Measurements from ENCODE around the gene CMTM3. TPM values are rescaled to one million over a fixed set of nuclear protein-coding genes. Genes with fewer than 3 reads are reported as not detected.
A peak's percentile ranks its signal among the peaks of the same experiment; 100 is the strongest.

The CMTM3 gene
- total and polyA plus RNA-seq, 7 experiments from 2014 or later: 52.0 to 138 (median 64.6) TPM

- H3K36me3 ChIP-seq (ENCODE audit: control insufficient read depth in 2 of 3, insufficient read depth in 3 of 3, low read length in 3 of 3): peaks cover 0 to 3% (median 0%) of the 10 kb centered on the region in 3 experiments
- CTCF ChIA-PET: interaction anchor here (1.0 to 1.6 kb wide), 4 partner anchors 9 to 151 kb away, joined by 3 to 5 read pairs (median 4); no protein-coding TSS in a partner anchor
- H3K36me3 Mint-ChIP-seq: peaks cover 0 to 20% (median 5%) of the 10 kb centered on the region in 5 donors
- ATAC-seq (no peak), DNase-seq (no peak)
- H3K27ac Mint-ChIP-seq: peak overlapping the region in 2 of 9 donors; percentile 28 to 68
- H3K27ac ChIP-seq (ENCODE audit: low read depth, low read length): no peak overlapping the region
- peaks cover 0 to 3% (median 0%) of the 10 kb centered on the region in 5 donors for H3K27me3 Mint-ChIP-seq
- H3K4me1 Mint-ChIP-seq: peaks cover 33 to 58% (median 55%) of the 10 kb centered on the region in 7 donors
- POLR2A ChIA-PET: interaction anchor here (0.6 to 0.7 kb wide), 2 partner anchors 11 to 13 kb away, joined by 3 to 4 read pairs; no protein-coding TSS in a partner anchor
- H3K4me3 ChIP-seq (ENCODE audit: low read length): no peak overlapping the region
- H3K4me1 ChIP-seq (ENCODE audit: control insufficient read depth in 2 of 2, insufficient read depth in 2 of 2, low read length in 2 of 2): peaks cover 19 to 31% of the 10 kb centered on the region in 2 donors
- peaks cover 0 to 14% (median 4%) of the 10 kb centered on the region in 11 donors for H3K9me3 Mint-ChIP-seq
- H3K9me3 ChIP-seq (ENCODE audit: control insufficient read depth in 2 of 3, low read length in 3 of 3): peaks cover 0 to 12% (median 0%) of the 10 kb centered on the region in 3 experiments
- H3K27me3 ChIP-seq (ENCODE audit: control insufficient read depth in 2 of 2, insufficient read depth in 2 of 2, low read length in 2 of 2): no peaks in the 10 kb centered on the region
- no peak overlapping the region for H3K4me3 Mint-ChIP-seq
- intact Hi-C loops (cut with micrococcal nuclease): no loop called here
Measured at GRCh38 chr16:66601471-66601870, 3.0 kb upstream of the CMTM3 start.

GRCh38 chr16:66603537-66604375 lies 748 bp upstream of the CMTM3 start:
- Histone ChIP-seq H3K27ac (ENCODE audit: low read depth, low read length) (peak overlapping the region; percentile 74), H3K4me1 (ENCODE audit: control insufficient read depth in 2 of 2, insufficient read depth in 2 of 2, low read length in 2 of 2) (peaks cover 33 to 34% of the 10 kb centered on the region in 2 donors), H3K4me3 (ENCODE audit: low read length) (peak overlapping the region; percentile 87), H3K36me3 (ENCODE audit: control insufficient read depth in 2 of 3, insufficient read depth in 3 of 3, low read length in 3 of 3) (peaks cover 0 to 4% (median 0%) of the 10 kb centered on the region in 3 experiments), H3K27me3 (ENCODE audit: control insufficient read depth in 2 of 2, insufficient read depth in 2 of 2, low read length in 2 of 2) (no peaks in the 10 kb centered on the region), H3K9me3 (ENCODE audit: control insufficient read depth in 2 of 3, low read length in 3 of 3) (peaks cover 0 to 12% (median 0%) of the 10 kb centered on the region in 3 experiments)
- H3K27me3 Mint-ChIP-seq: peaks cover 0 to 3% (median 0%) of the 10 kb centered on the region in 5 donors
- H3K4me1 Mint-ChIP-seq: peaks cover 32 to 62% (median 59%) of the 10 kb centered on the region in 7 donors
- intact Hi-C loops (cut with micrococcal nuclease): loop anchor here (1.0 to 2.0 kb wide), 9 partner anchors 13 to 197 kb away; partner anchors contain the start of gene CKLF (in 2 of the 2)
- POLR2A ChIA-PET: interaction anchor here (0.5 to 3.2 kb wide), 19 partner anchors 9 to 344 kb away, joined by 3 to 28 read pairs (median 4); partner anchors contain the start of genes CKLF, DYNC1LI2 and NAE1
- CTCF ChIA-PET: interaction anchor here (0.8 to 2.3 kb wide), 11 partner anchors 9 to 199 kb away, joined by 3 to 11 read pairs (median 3); partner anchors contain the start of gene CKLF
- H3K27ac Mint-ChIP-seq: peak overlapping the region; percentile 89 to 98 (median 94)
- peaks cover 0 to 23% (median 5%) of the 10 kb centered on the region in 5 donors for H3K36me3 Mint-ChIP-seq
- H3K4me3 Mint-ChIP-seq: peak overlapping the region; percentile 80 to 99 (median 96)
- DNase-seq: peak; percentile 42 to 88 (median 84)
- peaks cover 0 to 14% (median 4%) of the 10 kb centered on the region in 11 donors for H3K9me3 Mint-ChIP-seq
- peak; percentile 77 for ATAC-seq

GRCh38 chr16:66605177-66605978 lies 874 bp downstream of the CMTM3 start:
- H3K4me1 Mint-ChIP-seq: peaks cover 27 to 53% (median 49%) of the 10 kb centered on the region in 7 donors
- peaks cover 0 to 3% (median 0%) of the 10 kb centered on the region in 5 donors for H3K27me3 Mint-ChIP-seq
- H3K27me3 ChIP-seq (ENCODE audit: control insufficient read depth in 2 of 2, insufficient read depth in 2 of 2, low read length in 2 of 2): no peaks in the 10 kb centered on the region
- peaks cover 0 to 14% (median 4%) of the 10 kb centered on the region in 11 donors for H3K9me3 Mint-ChIP-seq
- peaks cover 22 to 36% of the 10 kb centered on the region in 2 donors for H3K4me1 ChIP-seq (ENCODE audit: control insufficient read depth in 2 of 2, insufficient read depth in 2 of 2, low read length in 2 of 2)
- peaks cover 0 to 12% (median 0%) of the 10 kb centered on the region in 3 experiments for H3K9me3 ChIP-seq (ENCODE audit: control insufficient read depth in 2 of 3, low read length in 3 of 3)
- H3K27ac ChIP-seq (ENCODE audit: low read depth, low read length): peak overlapping the region; percentile 74
- peak overlapping the region; percentile 62 to 98 (median 81) for H3K4me3 Mint-ChIP-seq
- DNase-seq (peak in 4 of 9 donors; percentile 29 to 68 (median 31)), ATAC-seq (peak; percentile 12)
- intact Hi-C loops (cut with micrococcal nuclease): loop anchor here (1.0 to 5.0 kb wide), 7 partner anchors 45 to 275 kb away; partner anchors contain the start of genes CMTM4 (in 1 of the 2), DYNC1LI2 (in 1 of the 2) and PDP2 (in 1 of the 2)
- peaks cover 5 to 21% (median 5%) of the 10 kb centered on the region in 3 experiments for H3K36me3 ChIP-seq (ENCODE audit: control insufficient read depth in 2 of 3, insufficient read depth in 3 of 3, low read length in 3 of 3)
- H3K36me3 Mint-ChIP-seq: peaks cover 5 to 26% (median 6%) of the 10 kb centered on the region in 5 donors
- ChIA-PET POLR2A (interaction anchor here (0.7 to 3.2 kb wide), 7 partner anchors 15 to 84 kb away, joined by 3 to 28 read pairs (median 4); partner anchors contain the start of gene CKLF), CTCF (interaction anchor here (0.9 to 2.3 kb wide), 2 partner anchors 15 to 43 kb away, joined by 3 to 11 read pairs; no protein-coding TSS in a partner anchor)
- H3K27ac Mint-ChIP-seq: peak overlapping the region in 8 of 9 donors; percentile 46 to 87 (median 86)
- peak overlapping the region; percentile 57 for H3K4me3 ChIP-seq (ENCODE audit: low read length)

- CTCF ChIA-PET: interaction anchor here (3.0 kb wide), 1 partner anchor 43 kb away, joined by 26 read pairs; no protein-coding TSS in a partner anchor
- H3K9me3 Mint-ChIP-seq: peaks cover 0 to 7% (median 0%) of the 10 kb centered on the region in 11 donors
- peak overlapping the region; percentile 57 for H3K4me3 ChIP-seq (ENCODE audit: low read length)
Measured at GRCh38 chr16:66605979-66606751, 1.7 kb downstream of the CMTM3 start.

More at GRCh38 chr16:66605979-66606751, 1.7 kb downstream of the CMTM3 start:
- H3K4me3 Mint-ChIP-seq: peak overlapping the region; percentile 63 to 98 (median 80)
- peaks cover 20 to 45% (median 42%) of the 10 kb centered on the region in 7 donors for H3K4me1 Mint-ChIP-seq
- Histone ChIP-seq H3K27ac (ENCODE audit: low read depth, low read length) (peak overlapping the region; percentile 74), H3K4me1 (ENCODE audit: control insufficient read depth in 2 of 2, insufficient read depth in 2 of 2, low read length in 2 of 2) (peaks cover 17 to 36% of the 10 kb centered on the region in 2 donors), H3K36me3 (ENCODE audit: control insufficient read depth in 2 of 3, insufficient read depth in 3 of 3, low read length in 3 of 3) (peaks cover 5 to 29% (median 8%) of the 10 kb centered on the region in 3 experiments), H3K27me3 (ENCODE audit: control insufficient read depth in 2 of 2, insufficient read depth in 2 of 2, low read length in 2 of 2) (no peaks in the 10 kb centered on the region), H3K9me3 (ENCODE audit: control insufficient read depth in 2 of 3, low read length in 3 of 3) (peaks cover 0 to 7% (median 0%) of the 10 kb centered on the region in 3 experiments)
- DNase-seq (peak in 2 of 9 donors; percentile 3 to 28), ATAC-seq (no peak)
- H3K27me3 Mint-ChIP-seq: peaks cover 0 to 3% (median 0%) of the 10 kb centered on the region in 5 donors
- H3K36me3 Mint-ChIP-seq: peaks cover 0 to 19% (median 5%) of the 10 kb centered on the region in 5 donors
- peak overlapping the region; percentile 62 to 87 (median 84) for H3K27ac Mint-ChIP-seq
- intact Hi-C loops (cut with micrococcal nuclease): loop anchor here (1.0 to 5.0 kb wide), 7 partner anchors 45 to 274 kb away; partner anchors contain the start of genes CMTM4 (in 1 of the 2), DYNC1LI2 (in 1 of the 2) and PDP2 (in 1 of the 2)
- POLR2A ChIA-PET: interaction anchor here (1.0 to 1.3 kb wide), 4 partner anchors 16 to 198 kb away, joined by 3 to 4 read pairs (median 3); partner anchors contain the start of gene CKLF
